ENCODE measurements around the gene VIPR1.

VIPR1 gene

DNA sequence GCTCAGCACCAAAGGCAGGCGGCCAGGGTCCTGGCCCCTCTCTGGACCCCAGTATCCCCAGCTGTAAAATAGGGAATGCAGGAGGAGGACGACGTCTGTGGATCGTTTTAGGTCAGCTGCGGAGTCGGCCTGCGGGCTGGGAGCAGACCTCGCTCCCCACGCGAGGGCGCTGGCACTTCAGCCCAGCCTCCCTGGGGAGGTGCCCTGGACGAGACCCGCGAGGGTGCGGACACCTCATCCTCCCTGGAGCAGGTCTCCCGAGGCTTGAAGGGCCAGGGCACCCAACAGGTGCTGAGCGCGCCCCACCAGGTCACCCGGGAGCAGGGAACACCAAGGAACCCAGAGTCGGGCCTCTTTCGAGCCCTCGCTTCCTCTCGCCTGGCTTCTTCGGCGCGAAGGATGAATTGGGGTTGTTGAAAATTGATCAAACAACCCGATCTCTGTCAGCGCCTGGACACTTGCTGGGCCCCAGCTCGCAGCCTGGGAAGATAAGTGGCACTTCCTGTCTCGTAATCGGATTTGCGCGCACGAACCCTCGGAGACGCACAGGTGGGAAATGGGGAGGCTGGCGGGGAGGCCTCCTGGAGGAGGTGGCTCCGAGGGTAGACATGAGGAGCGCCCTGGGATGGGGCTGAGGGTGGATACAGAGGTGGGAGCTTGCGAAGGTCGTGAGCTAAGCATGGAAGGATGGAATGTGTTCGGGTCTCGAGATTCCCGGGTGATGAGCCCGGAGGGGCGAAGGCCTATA, 588 bp upstream of the VIPR1 start:
- H3K4me3 ChIP-seq (ENCODE audit: low read length) = peak overlapping the region; percentile 71
- peaks cover 46% of the 10 kb centered on the region for H3K27me3 ChIP-seq (ENCODE audit: control insufficient read depth, low read length)
- no peaks in the 10 kb centered on the region for H3K9me2 ChIP-seq (replicated peaks; ENCODE audit: control insufficient read depth, low read length)
- peaks cover 10% of the 10 kb centered on the region for H3K4me1 ChIP-seq (ENCODE audit: control insufficient read depth, low read length)
- no peaks in the 10 kb centered on the region for H3K36me3 ChIP-seq (ENCODE audit: control insufficient read depth, low read length)
- peak overlapping the region; percentile 78 for H3K4me2 ChIP-seq (ENCODE audit: low read length)
- H3F3A ChIP-seq (ENCODE audit: control insufficient read depth, insufficient read depth) = no peaks in the 10 kb centered on the region
- no peaks in the 10 kb centered on the region for H3K79me2 ChIP-seq (ENCODE audit: control insufficient read depth, low read length)
- no peak overlapping the region for H3K27ac ChIP-seq (ENCODE audit: low read depth, low read length)
- no peaks in the 10 kb centered on the region for H4K20me1 ChIP-seq (ENCODE audit: control insufficient read depth, insufficient read depth, low read depth, low read length)
- TF ChIP-seq CTCF (IDR thresholded peaks at IDR 0.05; ENCODE audit: low read depth, low read length, poor library complexity, severe bottlenecking) (peak; percentile 58), EZH2phosphoT487 (IDR thresholded peaks at IDR 0.05; ENCODE audit: borderline replicate concordance, low read length) (no peak)
- H3K9me3 ChIP-seq (ENCODE audit: control insufficient read depth, insufficient read depth, low read length) = no peaks in the 10 kb centered on the region

- Histone ChIP-seq H3K9me2 (replicated peaks; ENCODE audit: control insufficient read depth, low read length) (no peaks in the 10 kb centered on the region), H3K4me1 (ENCODE audit: control insufficient read depth, low read length) (peaks cover 10% of the 10 kb centered on the region), H3K9me3 (ENCODE audit: control insufficient read depth, insufficient read depth, low read length) (no peaks in the 10 kb centered on the region), H3F3A (ENCODE audit: control insufficient read depth, insufficient read depth) (no peaks in the 10 kb centered on the region), H3K36me3 (ENCODE audit: control insufficient read depth, low read length) (no peaks in the 10 kb centered on the region), H3K4me3 (ENCODE audit: low read length) (no peak overlapping the region), H3K4me2 (ENCODE audit: low read length) (no peak overlapping the region), H4K20me1 (ENCODE audit: control insufficient read depth, insufficient read depth, low read depth, low read length) (no peaks in the 10 kb centered on the region), H3K79me2 (ENCODE audit: control insufficient read depth, low read length) (no peaks in the 10 kb centered on the region), H3K27me3 (ENCODE audit: control insufficient read depth, low read length) (peaks cover 44% of the 10 kb centered on the region), H3K27ac (ENCODE audit: low read depth, low read length) (no peak overlapping the region)
- no peak for TF ChIP-seq CTCF (IDR thresholded peaks at IDR 0.05; ENCODE audit: low read depth, low read length, poor library complexity, severe bottlenecking)
- TF ChIP-seq EZH2phosphoT487 (IDR thresholded peaks at IDR 0.05; ENCODE audit: borderline replicate concordance, low read length) = no peak
Measured at GRCh38 chr3:42503251-42503924, 945 bp downstream of the VIPR1 start.

GRCh38 chr3:42503957-42504333, 1.5 kb downstream of the VIPR1 start:
- H3K27ac ChIP-seq (ENCODE audit: low read depth, low read length) = no peak overlapping the region
- no peaks in the 10 kb centered on the region for H3K36me3 ChIP-seq (ENCODE audit: control insufficient read depth, low read length)
- peaks cover 10% of the 10 kb centered on the region for H3K4me1 ChIP-seq (ENCODE audit: control insufficient read depth, low read length)
- H3K9me2 ChIP-seq (replicated peaks; ENCODE audit: control insufficient read depth, low read length) = no peaks in the 10 kb centered on the region
- no peak overlapping the region for H3K4me2 ChIP-seq (ENCODE audit: low read length)
- H3K9me3 ChIP-seq (ENCODE audit: control insufficient read depth, insufficient read depth, low read length) = no peaks in the 10 kb centered on the region
- peaks cover 44% of the 10 kb centered on the region for H3K27me3 ChIP-seq (ENCODE audit: control insufficient read depth, low read length)
- H4K20me1 ChIP-seq (ENCODE audit: control insufficient read depth, insufficient read depth, low read depth, low read length) = no peaks in the 10 kb centered on the region
- H3K79me2 ChIP-seq (ENCODE audit: control insufficient read depth, low read length) = no peaks in the 10 kb centered on the region
- no peak for TF ChIP-seq EZH2phosphoT487 (IDR thresholded peaks at IDR 0.05; ENCODE audit: borderline replicate concordance, low read length)
- TF ChIP-seq CTCF (IDR thresholded peaks at IDR 0.05; ENCODE audit: low read depth, low read length, poor library complexity, severe bottlenecking) = no peak
- no peaks in the 10 kb centered on the region for H3F3A ChIP-seq (ENCODE audit: control insufficient read depth, insufficient read depth)
- no peak overlapping the region for H3K4me3 ChIP-seq (ENCODE audit: low read length)

Data from DOHH2 (cell line).